ENCODE results near the gene SIKE1.
A peak's percentile ranks its signal among the peaks of the same experiment; 100 is the strongest.
"Not testable (repeated sequence)": the region's sequence is repeated elsewhere in the genome, so short reads cannot be mapped to it uniquely, and the experiment has no call there.

SIKE1 gene

DNA sequence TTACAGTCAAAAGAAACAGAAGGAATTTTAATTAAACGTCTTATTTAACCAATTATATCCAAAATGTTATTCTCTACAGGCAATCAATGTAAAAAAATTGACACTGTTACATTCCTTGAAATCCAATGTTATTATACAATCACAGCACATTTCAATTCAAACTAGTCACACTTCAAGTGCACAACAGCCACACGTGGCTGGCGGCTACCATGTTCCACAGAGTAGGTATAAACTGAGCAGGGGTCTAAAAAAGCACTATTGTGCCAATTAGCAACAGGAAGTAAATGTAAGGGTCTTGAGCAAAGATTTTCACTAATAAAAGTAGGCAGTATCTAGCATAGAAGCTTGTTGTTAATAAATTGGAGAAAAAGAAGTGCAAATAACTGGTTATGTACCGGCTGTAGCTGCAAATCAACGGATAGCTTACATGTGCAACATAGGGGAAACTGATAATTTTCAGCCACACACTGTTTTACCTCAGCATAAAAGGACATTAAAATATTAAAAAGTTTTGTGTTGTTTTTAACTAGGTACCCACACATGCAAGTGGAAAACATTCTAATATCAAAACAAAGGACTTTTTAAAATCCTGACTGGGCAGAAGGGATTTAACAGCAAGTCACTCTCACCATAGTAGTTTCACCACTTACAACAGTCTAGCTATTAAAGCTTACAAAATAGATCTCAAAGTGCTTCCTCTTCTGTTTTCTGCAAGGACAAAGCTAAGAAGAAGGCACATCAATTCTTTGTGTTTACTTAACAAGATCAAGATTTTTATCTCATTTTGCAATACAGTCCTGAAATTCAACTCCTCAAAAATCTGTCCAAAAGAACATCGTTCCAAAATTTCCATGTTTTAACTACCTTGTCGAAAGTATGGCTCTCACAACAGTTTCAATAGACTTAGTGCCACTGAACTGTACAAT, 25.2 kb downstream of the SIKE1 start:
- DNase-seq = no peak

DNA sequence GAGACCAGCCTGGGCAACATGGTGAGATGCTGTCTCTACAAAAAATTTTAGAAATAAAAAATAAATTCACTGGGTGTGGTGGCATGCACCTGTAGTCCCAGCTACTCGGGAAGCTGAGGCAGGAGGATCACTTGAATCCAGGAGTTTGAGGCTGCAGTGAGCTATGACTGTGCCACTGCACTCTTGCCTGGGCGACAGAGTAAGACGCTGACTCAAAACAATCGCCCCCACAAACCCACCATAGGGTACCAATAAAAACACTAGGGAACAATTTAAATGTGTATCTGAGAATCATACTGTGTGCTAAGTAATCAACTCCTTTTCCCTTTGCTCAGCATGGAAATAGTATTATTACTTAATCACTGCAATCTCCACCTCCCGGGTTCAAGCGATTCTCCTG, 26.8 kb downstream of the SIKE1 start:
- not testable (repeated sequence) for DNase-seq

DNA sequence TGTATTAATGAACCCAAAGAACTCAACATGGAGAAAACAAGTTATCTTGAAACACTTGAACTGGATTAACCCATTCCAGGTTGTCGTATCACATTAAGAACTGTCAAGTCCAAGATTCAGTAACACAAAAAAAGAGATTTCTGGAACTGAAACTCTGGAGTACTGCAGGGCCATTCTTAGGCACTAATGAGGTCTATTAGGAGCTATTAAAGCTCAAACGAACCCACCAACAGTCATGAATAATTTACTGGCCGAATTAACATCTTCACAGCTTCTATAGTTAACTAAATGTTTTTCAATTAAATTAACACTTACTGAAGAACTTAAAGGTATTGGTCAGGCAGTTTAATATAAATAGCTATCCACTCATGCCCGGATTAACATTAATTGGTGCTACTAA, 27.3 kb downstream of the SIKE1 start:
- no peak for DNase-seq

GRCh38 chr1:114750780-114751179, 29.7 kb downstream of the SIKE1 start:
- no peak for DNase-seq

- DNase-seq = no peak
Measured at GRCh38 chr1:114749835-114750234, 30.6 kb downstream of the SIKE1 start.

- DNase-seq = no peak
Measured at GRCh38 chr1:114746450-114747121, 33.9 kb downstream of the SIKE1 start.

- DNase-seq = no peak
Measured at GRCh38 chr1:114745291-114745690, 35.2 kb downstream of the SIKE1 start.

DNA sequence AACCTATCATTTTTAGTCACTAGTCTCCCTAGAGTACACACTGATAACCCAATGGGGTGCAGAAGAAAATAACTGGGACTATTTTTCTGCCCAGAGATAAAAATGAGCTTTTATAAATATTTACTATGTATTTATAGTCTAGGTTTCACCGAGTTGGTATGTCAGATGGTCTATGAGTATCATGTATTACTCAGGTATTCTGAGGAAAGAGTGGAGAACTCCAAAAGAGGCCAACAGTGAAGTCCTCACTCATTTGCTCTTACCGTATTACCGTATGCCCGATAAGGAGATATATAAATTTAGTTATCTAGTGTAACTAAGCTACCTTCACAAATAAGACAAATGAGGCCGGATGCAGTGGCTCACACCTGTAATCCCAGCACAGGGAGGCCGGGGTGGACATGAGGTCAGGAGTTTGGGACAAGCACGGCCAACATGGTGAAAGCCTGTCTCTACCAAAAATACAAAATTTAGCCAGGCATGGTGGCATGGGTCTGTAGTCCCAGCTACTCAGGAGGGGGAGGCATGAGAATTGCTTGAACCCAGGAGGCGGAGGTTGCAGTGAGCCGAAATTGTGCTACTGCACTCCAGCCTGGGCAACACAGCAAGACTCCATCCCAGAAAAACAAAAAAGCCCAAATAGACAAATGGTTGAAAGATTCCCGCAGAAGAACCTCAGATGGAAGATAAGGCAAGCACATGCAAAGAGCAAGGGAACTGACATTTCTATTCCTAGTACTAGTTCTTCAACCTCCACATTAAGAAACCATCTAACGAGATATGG, 38.3 kb downstream of the SIKE1 start:
- DNase-seq = no peak

DNA sequence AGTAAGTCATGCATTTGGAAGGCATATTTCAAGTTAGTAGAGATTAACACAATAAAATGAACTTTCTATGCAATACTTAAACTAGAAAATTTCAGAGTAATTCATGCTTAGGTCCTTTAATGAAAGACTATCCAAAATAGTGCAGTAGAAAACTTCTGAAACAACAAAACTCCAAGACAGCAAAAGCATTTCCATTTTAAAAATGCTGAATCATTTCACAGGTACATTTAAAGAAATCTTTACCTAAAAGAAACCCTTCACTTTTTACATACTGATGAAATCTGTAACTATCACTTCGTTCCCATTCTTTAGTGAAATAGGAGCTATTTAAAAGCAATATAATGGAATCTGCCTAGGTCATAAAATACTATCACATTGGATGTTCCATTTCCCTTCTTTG, 40.2 kb downstream of the SIKE1 start:
- no peak for DNase-seq

GRCh38 chr1:114737314-114737849, 43.1 kb downstream of the SIKE1 start:
- peak; percentile 5 for DNase-seq

DNA sequence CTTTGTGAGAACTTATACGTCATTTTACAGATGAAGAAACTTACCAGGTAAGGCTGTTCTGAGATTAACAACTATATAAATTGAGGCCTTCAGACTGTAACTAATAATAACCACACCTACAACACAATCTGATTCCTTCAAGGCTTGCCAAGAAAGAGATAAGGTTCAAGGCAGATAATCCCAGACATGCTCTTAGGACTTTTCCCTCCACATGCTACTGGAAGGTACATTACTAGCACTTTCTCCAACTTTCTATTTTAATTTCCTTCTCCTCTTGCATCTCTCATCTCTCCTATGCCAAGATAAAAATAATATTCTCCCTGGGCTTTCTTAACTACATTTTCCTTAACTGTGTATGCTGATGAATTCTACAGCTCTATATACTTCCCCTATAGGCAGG, 45.0 kb downstream of the SIKE1 start:
- DNase-seq = no peak

DNA sequence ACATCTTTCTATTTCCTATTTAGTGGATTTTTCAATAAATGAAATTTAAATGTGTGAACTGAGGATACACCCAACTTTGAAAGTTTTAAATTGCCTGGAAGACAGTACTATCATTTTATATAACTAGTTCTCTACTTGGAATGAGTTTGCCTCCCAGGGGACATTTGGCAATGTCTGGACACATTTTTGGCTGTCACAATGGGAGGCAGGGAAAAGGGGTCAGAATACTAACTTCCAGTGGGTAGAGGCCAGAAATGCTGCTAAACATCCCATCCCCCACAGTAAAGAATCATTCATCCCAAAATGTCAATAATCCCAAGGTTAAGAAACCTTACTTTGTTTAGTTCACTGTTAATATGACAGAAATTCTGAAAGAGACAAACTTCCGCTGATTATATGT, 50.7 kb downstream of the SIKE1 start:
- no peak for DNase-seq

- no peak for DNase-seq
Measured at GRCh38 chr1:114728553-114728952, 51.9 kb downstream of the SIKE1 start.

- no peak for DNase-seq
Measured at GRCh38 chr1:114725230-114725629, 55.3 kb downstream of the SIKE1 start.

GRCh38 chr1:114723915-114724314, 56.6 kb downstream of the SIKE1 start:
- DNase-seq = no peak

GRCh38 chr1:114723457-114723856, 57.0 kb downstream of the SIKE1 start:
- no peak for DNase-seq

GRCh38 chr1:114720492-114720891, 60.0 kb downstream of the SIKE1 start:
- DNase-seq = no peak

Measured in NCI-H526 treated with DMSO at 0.1 percent for 48 hours (cell line).